Measurements from ENCODE around the gene RORC. TPM values are rescaled to one million over a fixed set of nuclear protein-coding genes. Genes with fewer than 3 reads are reported as not detected.
A peak's percentile ranks its signal among the peaks of the same experiment; 100 is the strongest.

RORC gene
- total RNA-seq, 4 donors from 2014 or later = 0.21 to 0.90 TPM; not detected in 2

DNA sequence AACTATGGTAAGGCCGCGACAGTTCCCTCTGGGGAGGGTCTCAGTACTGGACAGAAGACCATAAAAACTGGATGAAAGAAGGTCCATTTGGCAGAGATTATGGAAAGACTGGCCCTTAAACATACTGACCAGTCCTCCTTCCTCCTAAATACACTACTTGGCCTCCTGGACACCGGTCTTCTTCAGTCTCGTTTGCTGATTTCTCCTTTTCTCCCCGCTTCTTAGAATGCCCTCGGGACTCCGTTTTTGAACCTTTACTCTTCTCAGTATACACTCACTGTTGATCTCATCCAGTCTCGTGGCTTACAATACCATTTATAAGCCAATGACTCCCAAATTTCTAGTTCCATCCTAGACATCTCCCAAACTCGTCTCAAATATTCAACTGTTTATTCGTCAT is 67.6 kb downstream of the RORC start:
- DNase-seq (ENCODE audit: low spot score in 2 of 2) = no peak
- H3K9me3 ChIP-seq = no peaks in the 10 kb centered on the region
- peaks cover 0 to 33% (median 0%) of the 10 kb centered on the region in 3 donors for H3K36me3 ChIP-seq
- peak overlapping the region; percentile 70 to 87 (median 82) for H3K4me3 ChIP-seq
- WGBS, 2 donors = 46 to 52% methylated on average over 10 of the region's 10 CpGs
- TF ChIP-seq, protein P1, sequence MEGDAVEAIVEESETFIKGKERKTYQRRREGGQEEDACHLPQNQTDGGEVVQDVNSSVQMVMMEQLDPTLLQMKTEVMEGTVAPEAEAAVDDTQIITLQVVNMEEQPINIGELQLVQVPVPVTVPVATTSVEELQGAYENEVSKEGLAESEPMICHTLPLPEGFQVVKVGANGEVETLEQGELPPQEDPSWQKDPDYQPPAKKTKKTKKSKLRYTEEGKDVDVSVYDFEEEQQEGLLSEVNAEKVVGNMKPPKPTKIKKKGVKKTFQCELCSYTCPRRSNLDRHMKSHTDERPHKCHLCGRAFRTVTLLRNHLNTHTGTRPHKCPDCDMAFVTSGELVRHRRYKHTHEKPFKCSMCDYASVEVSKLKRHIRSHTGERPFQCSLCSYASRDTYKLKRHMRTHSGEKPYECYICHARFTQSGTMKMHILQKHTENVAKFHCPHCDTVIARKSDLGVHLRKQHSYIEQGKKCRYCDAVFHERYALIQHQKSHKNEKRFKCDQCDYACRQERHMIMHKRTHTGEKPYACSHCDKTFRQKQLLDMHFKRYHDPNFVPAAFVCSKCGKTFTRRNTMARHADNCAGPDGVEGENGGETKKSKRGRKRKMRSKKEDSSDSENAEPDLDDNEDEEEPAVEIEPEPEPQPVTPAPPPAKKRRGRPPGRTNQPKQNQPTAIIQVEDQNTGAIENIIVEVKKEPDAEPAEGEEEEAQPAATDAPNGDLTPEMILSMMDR (IDR thresholded peaks at IDR 0.05) = no peak
- TF ChIP-seq POLR2A (IDR thresholded peaks at IDR 0.05) (no peak), EP300 (IDR thresholded peaks at IDR 0.05) (no peak)
- H3K27me3 ChIP-seq = no peaks in the 10 kb centered on the region
- peak overlapping the region; percentile 90 to 93 (median 91) for H3K27ac ChIP-seq
- peaks cover 0 to 18% (median 6%) of the 10 kb centered on the region in 4 donors for H3K4me1 ChIP-seq

DNA sequence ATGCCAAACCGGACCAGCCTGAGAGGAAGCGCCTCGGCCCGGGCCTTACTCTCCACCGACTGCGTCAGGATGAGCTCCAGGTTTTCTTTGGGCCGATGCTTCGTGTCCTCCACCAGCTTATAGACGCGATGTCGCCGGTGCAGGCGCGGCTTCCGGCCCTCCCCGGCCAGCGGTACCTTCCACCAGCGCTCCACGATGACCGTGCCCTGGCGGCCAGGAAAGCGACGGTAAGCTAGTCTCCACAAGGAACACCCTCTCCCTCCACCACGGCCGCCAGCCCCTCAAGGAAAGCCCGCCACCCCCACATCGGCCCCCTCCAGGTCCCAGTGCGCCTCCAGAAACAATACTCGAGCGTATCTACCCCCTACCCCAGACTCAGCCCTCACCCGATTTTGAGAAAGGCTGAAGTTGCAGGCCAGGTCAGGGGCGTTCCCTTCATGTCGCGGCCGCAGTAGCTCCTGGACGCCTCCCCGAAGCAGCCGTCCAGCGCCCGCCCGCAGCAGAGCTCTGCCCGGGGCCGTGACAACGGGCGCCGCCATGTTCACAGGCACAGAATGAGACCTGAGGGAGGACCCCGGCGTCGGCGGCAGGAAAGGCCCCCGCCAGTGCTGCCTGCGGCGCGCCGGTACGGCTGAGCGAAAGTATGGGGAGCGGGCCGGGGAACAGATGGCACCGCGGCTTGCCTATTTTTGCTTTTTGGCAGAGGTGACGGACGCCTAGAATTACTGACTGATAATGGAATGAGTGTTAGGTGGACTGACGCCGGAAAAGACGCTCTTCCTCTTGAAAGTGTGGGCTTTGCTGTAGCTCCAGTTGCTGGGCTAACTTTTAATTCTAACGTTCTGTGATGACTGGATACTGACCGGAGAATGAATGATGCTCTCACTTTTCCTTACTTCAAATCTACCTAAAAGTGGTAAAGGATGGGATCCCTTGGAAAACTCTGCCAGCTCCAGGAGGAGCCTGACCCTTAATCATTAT is 68.4 kb downstream of the RORC start, which contains the start of gene MRPL9:
Gene MRPL9 (minus strand): TSS at position 556 of the 981 bp plus-strand sequence. CDS start 17 bp downstream, at position 539.
- 1 to 2% methylated on average over 30 to 57 of the region's 68 CpGs for WGBS, 2 donors
- TF ChIP-seq EP300 (IDR thresholded peaks at IDR 0.05) (peak in 1 of 2 donors; percentile 76), POLR2A (IDR thresholded peaks at IDR 0.05) (no peak)
- TF ChIP-seq, protein P1 (IDR thresholded peaks at IDR 0.05) = no peak

DNA sequence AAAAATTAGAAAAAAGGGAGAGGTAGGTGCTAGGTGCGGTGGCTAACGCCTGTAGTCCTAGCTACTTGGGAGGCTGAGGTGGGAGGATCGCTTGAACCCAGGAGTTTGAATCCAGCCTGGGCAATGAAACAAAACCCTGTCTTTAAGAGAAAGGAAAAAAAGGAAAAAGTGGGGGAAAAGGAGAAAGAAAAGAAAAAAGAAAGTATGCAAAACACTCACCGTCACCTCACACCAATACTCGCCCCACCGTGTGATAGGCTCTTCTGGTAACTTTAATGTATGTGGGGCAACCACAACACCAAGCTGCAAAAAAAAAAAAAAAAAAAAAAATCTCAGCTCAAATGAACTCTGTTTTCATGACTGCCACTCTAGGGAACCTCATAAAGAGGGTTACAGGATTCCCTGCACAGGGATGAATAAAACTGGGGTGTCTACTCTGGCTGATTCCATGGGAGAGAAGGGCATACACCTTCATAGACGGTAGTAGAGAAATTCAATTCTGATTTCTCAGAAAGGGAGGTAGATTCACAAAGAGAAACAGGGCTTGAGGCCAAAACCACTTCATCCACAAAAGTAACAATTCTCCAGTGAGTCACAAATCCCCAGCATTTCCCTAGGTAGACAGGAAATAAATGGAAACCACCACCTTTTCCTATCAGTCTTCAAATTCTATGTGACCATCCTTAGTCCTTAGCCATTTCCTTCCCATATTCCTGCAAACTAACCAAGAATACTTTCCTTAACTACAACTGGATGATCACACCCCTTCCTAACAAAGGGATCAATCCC is 70.8 kb downstream of the RORC start:
- peaks cover 0 to 60% (median 0%) of the 10 kb centered on the region in 3 donors for H3K36me3 ChIP-seq
- DNase-seq (ENCODE audit: low spot score in 2 of 2) = no peak
- no peak overlapping the region for H3K4me3 ChIP-seq
- peaks cover 0 to 18% (median 6%) of the 10 kb centered on the region in 4 donors for H3K4me1 ChIP-seq
- H3K27me3 ChIP-seq = no peaks in the 10 kb centered on the region
- 91 to 94% methylated on average over 7 of the region's 7 CpGs for WGBS, 2 donors
- TF ChIP-seq, protein P1 (IDR thresholded peaks at IDR 0.05) = no peak
- no peak for TF ChIP-seq EP300 (IDR thresholded peaks at IDR 0.05)
- TF ChIP-seq POLR2A (IDR thresholded peaks at IDR 0.05) = no peak
- no peak overlapping the region for H3K27ac ChIP-seq
- H3K9me3 ChIP-seq = no peaks in the 10 kb centered on the region

More for the DNA sequence above, 68.4 kb downstream of the RORC start, which contains the start of gene MRPL9:
- Histone ChIP-seq H3K4me3 (peak within 1 kb of the TSS; percentile 70 to 87 (median 82)), H3K36me3 (peaks cover 0 to 41% (median 0%) of the 10 kb centered on the region in 3 donors), H3K27me3 (no peaks in the 10 kb centered on the region), H3K27ac (peak within 1 kb of the TSS; percentile 90 to 93 (median 91)), H3K9me3 (no peaks in the 10 kb centered on the region), H3K4me1 (peaks cover 0 to 18% (median 6%) of the 10 kb centered on the region in 4 donors)
- peak; percentile 55 to 61 for DNase-seq (ENCODE audit: low spot score in 2 of 2)

DNA sequence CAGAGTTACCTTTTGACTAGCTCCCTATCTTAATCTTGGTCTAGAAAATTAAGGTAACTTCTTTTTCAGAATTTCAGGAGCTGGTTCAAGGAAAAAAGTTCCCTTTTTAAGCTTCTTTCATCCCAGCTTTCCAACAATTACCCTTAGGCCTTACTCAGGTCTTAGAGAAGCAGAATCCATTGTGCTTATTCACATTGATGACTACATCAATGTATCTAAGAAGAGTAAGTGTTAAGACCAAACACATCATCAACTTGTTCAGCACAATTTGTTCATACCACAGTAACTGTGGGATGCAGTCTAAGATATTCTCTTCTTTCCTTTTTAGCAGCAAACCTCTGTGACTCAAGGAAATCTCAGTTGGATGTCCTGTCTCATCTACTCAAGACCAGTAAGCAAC is 72.4 kb downstream of the RORC start:
- H3K9me3 ChIP-seq = no peaks in the 10 kb centered on the region
- no peak for DNase-seq (ENCODE audit: low spot score in 2 of 2)
- no peak overlapping the region for H3K27ac ChIP-seq
- H3K4me3 ChIP-seq = no peak overlapping the region
- TF ChIP-seq, protein P1 (IDR thresholded peaks at IDR 0.05) = no peak
- TF ChIP-seq EP300 (IDR thresholded peaks at IDR 0.05) (no peak), POLR2A (IDR thresholded peaks at IDR 0.05) (no peak)
- H3K27me3 ChIP-seq = no peaks in the 10 kb centered on the region
- H3K36me3 ChIP-seq = peaks cover 0 to 66% (median 0%) of the 10 kb centered on the region in 3 donors
- H3K4me1 ChIP-seq = peaks cover 0 to 14% (median 4%) of the 10 kb centered on the region in 4 donors
